Effector memory CD8-positive, alpha-beta T cell (primary cell): Measurements from ENCODE around the gene ANKRD29.
A peak's percentile ranks its signal among the peaks of the same experiment; 100 is the strongest.

Experiments
- ATAC-seq: fragments of 150-1000 bp; cut with Tn5 transposase; replicated peaks from 2 replicates; pipeline ENCODE4 v1.10.0; 2021; ENCODE audit warnings: mild to moderate bottlenecking, moderate library complexity
- DNase-seq, 3 experiments: peaks; one replicate each; pipeline ENCODE4 v3.0.0; 2021
- H3K27ac Mint-ChIP-seq, 2 donors: one replicate each; pipeline ENCODE4 v1.8.0; 2022; ENCODE audit warnings: mild to moderate bottlenecking in 2 of 2, mixed read lengths in 2 of 2, moderate library complexity in 2 of 2
- H3K27me3 Mint-ChIP-seq, 2 donors: one replicate each; pipeline ENCODE4 v1.8.0; 2022; ENCODE audit warnings: mixed read lengths in 2 of 2
- H3K36me3 Mint-ChIP-seq: one replicate; pipeline ENCODE4 v1.8.0; 2022; ENCODE audit warnings: mild to moderate bottlenecking, moderate library complexity, mixed read lengths; ENCODE audit not compliant: insufficient read depth
- H3K4me1 Mint-ChIP-seq, 2 donors: one replicate each; pipeline ENCODE4 v1.8.0; 2022; ENCODE audit warnings: low read depth in 2 of 2, mixed read lengths in 2 of 2
- H3K4me3 Mint-ChIP-seq, 2 donors: one replicate each; pipeline ENCODE4 v1.8.0; 2022; ENCODE audit warnings: mild to moderate bottlenecking in 2 of 2, mixed read lengths in 2 of 2, moderate library complexity in 2 of 2
- H3K9me3 Mint-ChIP-seq, 2 donors: one replicate each; pipeline ENCODE4 v1.8.0; 2022; ENCODE audit warnings: mixed read lengths in 2 of 2

The ANKRD29 gene

GRCh38 chr18:23556145-23556780, 106.4 kb downstream of the ANKRD29 start:
- Mint-ChIP-seq H3K36me3 (peaks cover 86% of the 10 kb centered on the region), H3K4me3 (no peak overlapping the region), H3K27me3 (no peaks in the 10 kb centered on the region), H3K4me1 (peaks cover 14 to 17% of the 10 kb centered on the region in 2 donors), H3K27ac (no peak overlapping the region), H3K9me3 (no peaks in the 10 kb centered on the region)
- ATAC-seq = no peak
- no peak for DNase-seq

- Mint-ChIP-seq H3K27ac (peak overlapping the region; percentile 60 to 82), H3K9me3 (no peaks in the 10 kb centered on the region), H3K4me3 (no peak overlapping the region), H3K4me1 (peaks cover 12 to 15% of the 10 kb centered on the region in 2 donors), H3K36me3 (peaks cover 87% of the 10 kb centered on the region), H3K27me3 (no peaks in the 10 kb centered on the region)
- ATAC-seq (no peak), DNase-seq (no peak)
These were observed 108.8 kb downstream of the ANKRD29 start for GRCh38 chr18:23553887-23554286.

GRCh38 chr18:23552505-23552904, 110.2 kb downstream of the ANKRD29 start:
- H3K9me3 Mint-ChIP-seq = no peaks in the 10 kb centered on the region
- DNase-seq (no peak), ATAC-seq (no peak)
- no peak overlapping the region for H3K4me3 Mint-ChIP-seq
- peak overlapping the region in 1 of 2 donors; percentile 14 for H3K27ac Mint-ChIP-seq
- peaks cover 5 to 9% of the 10 kb centered on the region in 2 donors for H3K4me1 Mint-ChIP-seq
- H3K27me3 Mint-ChIP-seq = no peaks in the 10 kb centered on the region
- peaks cover 88% of the 10 kb centered on the region for H3K36me3 Mint-ChIP-seq

GRCh38 chr18:23551978-23552377, 110.7 kb downstream of the ANKRD29 start:
- no peak for DNase-seq
- ATAC-seq = no peak
- peaks cover 88% of the 10 kb centered on the region for H3K36me3 Mint-ChIP-seq
- no peaks in the 10 kb centered on the region for H3K27me3 Mint-ChIP-seq
- H3K4me1 Mint-ChIP-seq = peaks cover 5 to 9% of the 10 kb centered on the region in 2 donors
- H3K9me3 Mint-ChIP-seq = no peaks in the 10 kb centered on the region
- H3K27ac Mint-ChIP-seq = peak overlapping the region; percentile 26 to 95
- no peak overlapping the region for H3K4me3 Mint-ChIP-seq

GRCh38 chr18:23550898-23551297, 111.8 kb downstream of the ANKRD29 start:
- ATAC-seq (no peak), DNase-seq (no peak)
- Mint-ChIP-seq H3K27ac (peak overlapping the region in 1 of 2 donors; percentile 95), H3K27me3 (no peaks in the 10 kb centered on the region), H3K4me3 (no peak overlapping the region), H3K4me1 (peaks cover 9% of the 10 kb centered on the region in 2 donors), H3K9me3 (no peaks in the 10 kb centered on the region), H3K36me3 (peaks cover 95% of the 10 kb centered on the region)
